ENCODE data around the gene NRG2.

Gene NRG2

GRCh38 chr5:139912804-139913203 is 130.3 kb downstream of the NRG2 start:
- Histone ChIP-seq H3K27ac (ENCODE audit: low read depth, low read length) (no peak overlapping the region), H3K36me3 (ENCODE audit: control insufficient read depth in 1 of 2, insufficient read depth in 2 of 2, low read length in 2 of 2) (no peaks in the 10 kb centered on the region), H3K27me3 (ENCODE audit: control insufficient read depth in 1 of 2, insufficient read depth in 2 of 2, low read length in 2 of 2) (peaks cover 2 to 4% of the 10 kb centered on the region in 2 donors), H3K9ac (ENCODE audit: low read depth in 1 of 2, low read length in 2 of 2) (no peak overlapping the region), H3K9me3 (ENCODE audit: control insufficient read depth in 1 of 2, low read length in 2 of 2) (no peaks in the 10 kb centered on the region), H3K4me3 (ENCODE audit: low read depth in 1 of 2, low read length in 2 of 2) (no peak overlapping the region), H3K4me1 (ENCODE audit: control insufficient read depth in 1 of 2, insufficient read depth in 2 of 2, low read length in 2 of 2) (no peaks in the 10 kb centered on the region)

GRCh38 chr5:139912158-139912557 is 130.9 kb downstream of the NRG2 start:
- H3K9me3 ChIP-seq (ENCODE audit: control insufficient read depth in 1 of 2, low read length in 2 of 2) = no peaks in the 10 kb centered on the region
- H3K36me3 ChIP-seq (ENCODE audit: control insufficient read depth in 1 of 2, insufficient read depth in 2 of 2, low read length in 2 of 2) = no peaks in the 10 kb centered on the region
- H3K4me1 ChIP-seq (ENCODE audit: control insufficient read depth in 1 of 2, insufficient read depth in 2 of 2, low read length in 2 of 2) = no peaks in the 10 kb centered on the region
- no peak overlapping the region for H3K4me3 ChIP-seq (ENCODE audit: low read depth in 1 of 2, low read length in 2 of 2)
- H3K9ac ChIP-seq (ENCODE audit: low read depth in 1 of 2, low read length in 2 of 2) = no peak overlapping the region
- H3K27ac ChIP-seq (ENCODE audit: low read depth, low read length) = no peak overlapping the region
- H3K27me3 ChIP-seq (ENCODE audit: control insufficient read depth in 1 of 2, insufficient read depth in 2 of 2, low read length in 2 of 2) = peaks cover 2 to 6% of the 10 kb centered on the region in 2 donors

GRCh38 chr5:139911425-139912120 is 131.5 kb downstream of the NRG2 start:
- H3K27me3 ChIP-seq (ENCODE audit: control insufficient read depth in 1 of 2, insufficient read depth in 2 of 2, low read length in 2 of 2) = peaks cover 2 to 12% of the 10 kb centered on the region in 2 donors
- H3K27ac ChIP-seq (ENCODE audit: low read depth, low read length) = no peak overlapping the region
- H3K9me3 ChIP-seq (ENCODE audit: control insufficient read depth in 1 of 2, low read length in 2 of 2) = no peaks in the 10 kb centered on the region
- no peaks in the 10 kb centered on the region for H3K36me3 ChIP-seq (ENCODE audit: control insufficient read depth in 1 of 2, insufficient read depth in 2 of 2, low read length in 2 of 2)
- no peak overlapping the region for H3K4me3 ChIP-seq (ENCODE audit: low read depth in 1 of 2, low read length in 2 of 2)
- H3K9ac ChIP-seq (ENCODE audit: low read depth in 1 of 2, low read length in 2 of 2) = no peak overlapping the region
- H3K4me1 ChIP-seq (ENCODE audit: control insufficient read depth in 1 of 2, insufficient read depth in 2 of 2, low read length in 2 of 2) = no peaks in the 10 kb centered on the region

- Histone ChIP-seq H3K9me3 (ENCODE audit: control insufficient read depth in 1 of 2, low read length in 2 of 2) (no peaks in the 10 kb centered on the region), H3K27me3 (ENCODE audit: control insufficient read depth in 1 of 2, insufficient read depth in 2 of 2, low read length in 2 of 2) (peaks cover 6 to 16% of the 10 kb centered on the region in 2 donors)
Observed at GRCh38 chr5:139910901-139911300, 132.2 kb downstream of the NRG2 start.

GRCh38 chr5:139910036-139910435 is 133.1 kb downstream of the NRG2 start:
- no peak overlapping the region for H3K9ac ChIP-seq (ENCODE audit: low read depth in 1 of 2, low read length in 2 of 2)
- H3K27me3 ChIP-seq (ENCODE audit: control insufficient read depth in 1 of 2, insufficient read depth in 2 of 2, low read length in 2 of 2) = peaks cover 8 to 24% of the 10 kb centered on the region in 2 donors
- H3K4me3 ChIP-seq (ENCODE audit: low read depth in 1 of 2, low read length in 2 of 2) = no peak overlapping the region
- no peak overlapping the region for H3K27ac ChIP-seq (ENCODE audit: low read depth, low read length)
- H3K36me3 ChIP-seq (ENCODE audit: control insufficient read depth in 1 of 2, insufficient read depth in 2 of 2, low read length in 2 of 2) = no peaks in the 10 kb centered on the region
- no peaks in the 10 kb centered on the region for H3K4me1 ChIP-seq (ENCODE audit: control insufficient read depth in 1 of 2, insufficient read depth in 2 of 2, low read length in 2 of 2)
- H3K9me3 ChIP-seq (ENCODE audit: control insufficient read depth in 1 of 2, low read length in 2 of 2) = no peaks in the 10 kb centered on the region

More at GRCh38 chr5:139910901-139911300, 132.2 kb downstream of the NRG2 start:
- H3K27ac ChIP-seq (ENCODE audit: low read depth, low read length) = no peak overlapping the region
- no peak overlapping the region for H3K9ac ChIP-seq (ENCODE audit: low read depth in 1 of 2, low read length in 2 of 2)
- H3K36me3 ChIP-seq (ENCODE audit: control insufficient read depth in 1 of 2, insufficient read depth in 2 of 2, low read length in 2 of 2) = no peaks in the 10 kb centered on the region
- H3K4me3 ChIP-seq (ENCODE audit: low read depth in 1 of 2, low read length in 2 of 2) = no peak overlapping the region
- H3K4me1 ChIP-seq (ENCODE audit: control insufficient read depth in 1 of 2, insufficient read depth in 2 of 2, low read length in 2 of 2) = no peaks in the 10 kb centered on the region

- H3K36me3 ChIP-seq (ENCODE audit: control insufficient read depth in 1 of 2, insufficient read depth in 2 of 2, low read length in 2 of 2) = no peaks in the 10 kb centered on the region
- H3K9me3 ChIP-seq (ENCODE audit: control insufficient read depth in 1 of 2, low read length in 2 of 2) = no peaks in the 10 kb centered on the region
- H3K4me3 ChIP-seq (ENCODE audit: low read depth in 1 of 2, low read length in 2 of 2) = no peak overlapping the region
- peaks cover 0 to 4% of the 10 kb centered on the region in 2 donors for H3K4me1 ChIP-seq (ENCODE audit: control insufficient read depth in 1 of 2, insufficient read depth in 2 of 2, low read length in 2 of 2)
- no peak overlapping the region for H3K27ac ChIP-seq (ENCODE audit: low read depth, low read length)
- no peak overlapping the region for H3K9ac ChIP-seq (ENCODE audit: low read depth in 1 of 2, low read length in 2 of 2)
- peaks cover 21 to 26% of the 10 kb centered on the region in 2 donors for H3K27me3 ChIP-seq (ENCODE audit: control insufficient read depth in 1 of 2, insufficient read depth in 2 of 2, low read length in 2 of 2)
Observed at GRCh38 chr5:139908749-139909148, 134.3 kb downstream of the NRG2 start.

GRCh38 chr5:139906661-139907060 is 136.4 kb downstream of the NRG2 start:
- H3K4me1 ChIP-seq (ENCODE audit: control insufficient read depth in 1 of 2, insufficient read depth in 2 of 2, low read length in 2 of 2) = peaks cover 0 to 8% of the 10 kb centered on the region in 2 donors
- no peak overlapping the region for H3K27ac ChIP-seq (ENCODE audit: low read depth, low read length)
- no peaks in the 10 kb centered on the region for H3K9me3 ChIP-seq (ENCODE audit: control insufficient read depth in 1 of 2, low read length in 2 of 2)

GRCh38 chr5:139904816-139905661 is 138.1 kb downstream of the NRG2 start:
- Histone ChIP-seq H3K9ac (ENCODE audit: low read depth in 1 of 2, low read length in 2 of 2) (no peak overlapping the region), H3K4me1 (ENCODE audit: control insufficient read depth in 1 of 2, insufficient read depth in 2 of 2, low read length in 2 of 2) (peaks cover 0 to 8% of the 10 kb centered on the region in 2 donors), H3K36me3 (ENCODE audit: control insufficient read depth in 1 of 2, insufficient read depth in 2 of 2, low read length in 2 of 2) (no peaks in the 10 kb centered on the region), H3K4me3 (ENCODE audit: low read depth in 1 of 2, low read length in 2 of 2) (peak overlapping the region in 1 of 2 donors; percentile 29), H3K27ac (ENCODE audit: low read depth, low read length) (no peak overlapping the region), H3K27me3 (ENCODE audit: control insufficient read depth in 1 of 2, insufficient read depth in 2 of 2, low read length in 2 of 2) (peaks cover 37 to 53% of the 10 kb centered on the region in 2 donors), H3K9me3 (ENCODE audit: control insufficient read depth in 1 of 2, low read length in 2 of 2) (no peaks in the 10 kb centered on the region)

More at GRCh38 chr5:139906661-139907060, 136.4 kb downstream of the NRG2 start:
- H3K9ac ChIP-seq (ENCODE audit: low read depth in 1 of 2, low read length in 2 of 2) = no peak overlapping the region
- H3K4me3 ChIP-seq (ENCODE audit: low read depth in 1 of 2, low read length in 2 of 2) = no peak overlapping the region
- H3K27me3 ChIP-seq (ENCODE audit: control insufficient read depth in 1 of 2, insufficient read depth in 2 of 2, low read length in 2 of 2) = peaks cover 37 to 47% of the 10 kb centered on the region in 2 donors
- no peaks in the 10 kb centered on the region for H3K36me3 ChIP-seq (ENCODE audit: control insufficient read depth in 1 of 2, insufficient read depth in 2 of 2, low read length in 2 of 2)

- Histone ChIP-seq H3K9me3 (ENCODE audit: control insufficient read depth in 1 of 2, low read length in 2 of 2) (no peaks in the 10 kb centered on the region), H3K36me3 (ENCODE audit: control insufficient read depth in 1 of 2, insufficient read depth in 2 of 2, low read length in 2 of 2) (no peaks in the 10 kb centered on the region), H3K4me1 (ENCODE audit: control insufficient read depth in 1 of 2, insufficient read depth in 2 of 2, low read length in 2 of 2) (peaks cover 0 to 8% of the 10 kb centered on the region in 2 donors), H3K27me3 (ENCODE audit: control insufficient read depth in 1 of 2, insufficient read depth in 2 of 2, low read length in 2 of 2) (peaks cover 37 to 53% of the 10 kb centered on the region in 2 donors), H3K9ac (ENCODE audit: low read depth in 1 of 2, low read length in 2 of 2) (no peak overlapping the region), H3K4me3 (ENCODE audit: low read depth in 1 of 2, low read length in 2 of 2) (peak overlapping the region; percentile 29 to 55), H3K27ac (ENCODE audit: low read depth, low read length) (no peak overlapping the region)
Observed at GRCh38 chr5:139904566-139904815, 138.6 kb downstream of the NRG2 start.

- no peak overlapping the region for H3K9ac ChIP-seq (ENCODE audit: low read depth in 1 of 2, low read length in 2 of 2)
- no peaks in the 10 kb centered on the region for H3K9me3 ChIP-seq (ENCODE audit: control insufficient read depth in 1 of 2, low read length in 2 of 2)
- H3K27me3 ChIP-seq (ENCODE audit: control insufficient read depth in 1 of 2, insufficient read depth in 2 of 2, low read length in 2 of 2) = peaks cover 37 to 53% of the 10 kb centered on the region in 2 donors
- H3K27ac ChIP-seq (ENCODE audit: low read depth, low read length) = no peak overlapping the region
- H3K36me3 ChIP-seq (ENCODE audit: control insufficient read depth in 1 of 2, insufficient read depth in 2 of 2, low read length in 2 of 2) = no peaks in the 10 kb centered on the region
- H3K4me1 ChIP-seq (ENCODE audit: control insufficient read depth in 1 of 2, insufficient read depth in 2 of 2, low read length in 2 of 2) = peaks cover 0 to 8% of the 10 kb centered on the region in 2 donors
- peak overlapping the region; percentile 29 to 55 for H3K4me3 ChIP-seq (ENCODE audit: low read depth in 1 of 2, low read length in 2 of 2)
Observed at GRCh38 chr5:139903795-139904565, 139.1 kb downstream of the NRG2 start.

All from duodenal mucosa (tissue), 2 donors.